HuH-7.5 (cell line): ENCODE results near the gene TMEM161B.
"Not testable (repeated sequence)": the region's sequence is repeated elsewhere in the genome, so short reads cannot be mapped to it uniquely, and the experiment has no call there.

Experiments used
- DNase-seq: peaks from one replicate; pipeline ENCODE4 v3.0.0; 2011; ENCODE audit warnings: low spot score

TMEM161B gene

DNA sequence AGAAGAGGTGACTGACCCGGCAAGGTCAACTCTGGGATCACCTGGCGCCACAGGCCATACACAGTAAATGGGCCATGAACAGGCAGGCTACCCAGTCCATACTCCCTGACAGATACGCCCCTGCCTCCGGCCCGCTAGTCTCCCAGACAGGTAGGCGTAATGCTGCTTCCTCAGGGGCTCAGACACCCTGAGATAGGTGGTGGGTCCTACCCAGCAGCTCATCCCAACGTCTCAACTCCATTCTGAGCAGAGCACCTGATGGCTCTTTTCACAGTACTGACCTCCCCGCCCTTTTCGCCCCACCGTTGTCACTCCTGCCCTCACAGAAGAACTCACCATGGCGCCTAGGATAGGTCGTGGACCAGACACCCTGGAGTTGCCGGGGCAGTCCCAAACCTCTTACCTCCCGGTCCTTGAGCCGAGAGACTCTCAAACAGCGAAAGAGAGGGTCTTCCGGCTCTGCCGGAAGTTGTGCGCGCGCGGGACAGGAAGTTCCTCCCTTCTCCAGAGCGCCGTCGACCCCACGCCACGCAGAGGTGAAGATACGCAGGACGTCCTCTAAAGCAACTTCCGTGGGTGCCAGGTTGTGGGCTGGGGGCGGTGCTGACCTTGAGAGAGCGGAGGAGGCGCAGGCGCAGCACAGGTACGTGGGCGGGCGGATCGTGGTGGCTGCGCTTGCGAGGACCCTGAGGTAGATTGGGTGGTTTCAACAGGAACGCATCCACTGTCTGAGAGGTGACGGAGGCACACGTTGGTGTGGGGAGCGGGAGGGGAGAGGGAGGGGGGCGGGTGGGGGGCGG is at the start of gene TMEM161B:
Gene TMEM161B (minus strand): TSS at position 461 of the 800 bp plus-strand sequence. CDS start 122 bp downstream, at position 339.
- DNase-seq = peak; percentile 52

DNA sequence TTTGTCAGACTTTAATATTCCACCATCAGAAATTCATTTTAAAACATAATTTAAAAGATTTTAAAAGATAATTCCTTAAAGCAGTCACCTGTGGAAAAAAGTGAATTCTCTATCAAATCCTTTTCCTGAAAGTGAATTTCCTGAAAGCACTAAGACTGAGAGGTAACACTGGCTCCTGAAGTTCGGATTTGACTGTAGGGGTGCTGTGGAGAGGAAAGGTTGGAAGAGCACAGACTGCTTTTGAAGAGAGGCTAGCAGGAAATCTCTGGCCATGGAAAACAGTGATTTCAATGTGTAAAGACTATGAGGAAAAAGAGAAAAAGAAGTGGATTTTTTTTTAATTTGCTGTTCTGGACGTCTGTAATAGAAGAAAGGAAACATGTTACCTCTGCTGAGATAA is 35.7 kb upstream of the TMEM161B start:
- DNase-seq = no peak

DNA sequence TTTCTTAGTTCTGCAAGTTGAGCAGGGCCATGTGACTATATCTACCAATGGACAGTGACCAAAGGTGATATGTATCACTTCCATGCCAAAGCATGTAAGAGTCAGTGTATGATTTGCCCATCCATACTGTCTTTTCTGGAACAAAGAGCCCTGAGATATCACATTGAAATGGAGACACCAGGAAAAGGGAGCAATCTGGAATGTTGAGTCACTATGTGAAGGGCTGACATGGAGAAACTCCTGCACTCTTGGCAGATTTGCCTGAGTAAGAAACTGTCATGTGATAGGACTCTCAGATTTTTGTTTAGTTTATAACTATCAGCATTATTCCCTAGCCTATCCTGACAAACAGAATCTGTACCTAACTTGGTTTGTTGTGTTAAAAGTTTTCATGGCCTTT is 29.8 kb upstream of the TMEM161B start:
- no peak for DNase-seq

GRCh38 chr5:88290801-88291200 is 22.2 kb upstream of the TMEM161B start:
- no peak for DNase-seq

DNA sequence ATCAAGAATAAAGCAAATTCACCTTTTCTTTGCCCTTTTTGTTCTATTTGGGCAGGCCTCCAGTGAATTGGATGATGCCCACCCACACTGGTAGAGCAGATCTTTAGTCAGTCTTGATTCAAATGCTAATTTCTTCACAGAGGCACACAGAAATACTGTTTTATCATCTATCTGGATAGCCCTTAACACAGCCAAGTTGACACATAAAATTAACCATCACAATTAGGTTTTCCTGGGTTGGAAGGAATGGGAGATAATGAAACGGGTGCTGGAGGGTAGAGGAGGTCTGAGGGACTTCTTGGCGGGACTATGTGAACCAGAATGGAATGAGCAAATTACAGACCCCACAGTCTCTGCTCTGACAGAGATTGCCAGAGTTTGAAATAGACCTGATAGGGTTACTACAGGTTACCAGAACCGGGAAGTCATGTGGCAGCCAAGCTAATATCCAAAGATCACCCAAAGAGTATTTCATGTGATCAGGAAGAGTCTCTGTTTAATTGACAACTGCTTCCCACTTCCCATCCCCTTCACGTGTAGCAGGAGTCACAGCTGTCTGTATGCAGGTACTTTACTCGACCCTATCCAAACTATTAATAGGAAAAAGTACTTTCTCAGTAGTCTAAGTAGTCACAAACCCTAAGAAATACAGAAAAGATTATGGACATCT is 20.0 kb upstream of the TMEM161B start:
- DNase-seq = no peak

GRCh38 chr5:88287846-88288527 is 19.3 kb upstream of the TMEM161B start:
- no peak for DNase-seq

GRCh38 chr5:88287302-88287701 is 18.7 kb upstream of the TMEM161B start:
- no peak for DNase-seq

DNA sequence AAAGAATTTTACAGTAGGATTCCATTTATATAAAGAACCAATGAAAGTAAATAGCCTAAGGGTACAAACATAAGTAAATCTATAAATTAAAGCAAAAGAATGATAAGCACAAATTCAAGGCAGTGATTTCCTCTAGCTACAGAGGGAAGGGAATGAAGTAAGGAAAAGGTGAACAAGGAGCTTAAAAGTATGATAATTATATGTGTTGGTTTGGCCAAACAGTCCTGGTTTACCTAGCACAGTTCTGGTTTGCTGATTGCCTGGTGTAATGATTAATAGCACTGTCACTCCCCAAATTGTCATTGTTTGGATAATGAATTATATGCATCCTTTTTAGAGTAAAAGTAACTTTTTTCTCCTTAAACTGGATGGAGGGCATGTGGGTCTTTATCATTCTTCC is 15.0 kb upstream of the TMEM161B start:
- DNase-seq = no peak

- no peak for DNase-seq
Observed at GRCh38 chr5:88281322-88281721, 12.7 kb upstream of the TMEM161B start.

DNA sequence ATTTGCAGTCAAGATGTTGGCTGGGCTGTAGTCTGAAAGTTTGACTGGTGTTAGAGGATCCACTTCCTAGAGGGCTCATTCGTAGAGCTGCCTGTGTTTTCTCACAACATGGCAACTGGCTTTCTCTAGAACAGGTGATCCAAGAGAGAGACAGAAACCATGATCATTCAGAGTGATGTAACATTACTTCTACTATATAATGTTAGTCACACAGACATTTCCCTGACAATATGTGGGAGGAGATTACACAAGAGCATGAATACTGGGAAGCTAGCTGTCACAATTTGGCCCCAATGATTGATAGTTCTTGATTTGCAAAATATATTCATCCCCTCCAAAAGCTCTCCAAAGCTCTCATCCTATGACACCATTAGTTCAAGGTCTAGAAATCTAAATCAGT is 10.9 kb upstream of the TMEM161B start:
- no peak for DNase-seq

DNA sequence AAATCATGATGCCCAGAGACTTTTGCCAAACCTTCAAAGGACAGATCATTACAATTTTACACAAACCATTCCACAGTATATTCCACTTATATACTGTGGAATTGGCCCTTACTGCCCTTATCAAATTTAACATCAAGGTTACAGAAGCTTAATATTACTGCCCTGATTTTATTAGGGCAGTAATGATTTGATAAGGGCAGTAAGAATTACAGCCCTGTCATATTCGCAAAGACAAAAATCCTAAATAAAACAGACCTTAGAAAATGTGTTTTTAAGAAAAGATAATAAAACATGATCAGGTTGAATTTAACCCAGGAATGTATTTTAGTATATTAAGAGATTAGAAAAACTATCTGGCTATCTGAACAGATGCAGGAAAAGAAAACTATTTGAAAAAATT is 7.7 kb upstream of the TMEM161B start:
- no peak for DNase-seq

DNA sequence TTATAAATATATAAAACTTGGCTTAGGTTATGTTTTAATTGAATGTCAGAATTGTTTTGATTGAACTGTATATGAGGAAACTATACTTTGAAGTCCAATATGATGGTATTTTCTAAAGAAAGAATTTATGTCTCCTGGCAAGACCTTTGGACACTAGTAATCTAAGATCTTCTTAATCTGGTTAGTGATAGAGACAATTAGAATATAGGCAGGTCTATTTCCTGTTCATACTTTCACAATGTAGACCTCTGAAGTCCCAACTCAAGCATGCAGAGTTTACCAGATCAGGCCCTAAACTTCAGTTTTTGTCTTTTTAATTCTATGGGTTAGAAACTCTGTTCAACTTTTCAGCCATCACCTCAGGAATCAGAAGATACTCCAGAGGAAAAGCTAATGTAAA is 6.9 kb upstream of the TMEM161B start:
- DNase-seq = no peak

GRCh38 chr5:88269222-88269771 is 652 bp upstream of the TMEM161B start:
- peak; percentile 5 for DNase-seq

GRCh38 chr5:88264565-88264964 is 4.1 kb downstream of the TMEM161B start:
- not testable (repeated sequence) for DNase-seq

DNA sequence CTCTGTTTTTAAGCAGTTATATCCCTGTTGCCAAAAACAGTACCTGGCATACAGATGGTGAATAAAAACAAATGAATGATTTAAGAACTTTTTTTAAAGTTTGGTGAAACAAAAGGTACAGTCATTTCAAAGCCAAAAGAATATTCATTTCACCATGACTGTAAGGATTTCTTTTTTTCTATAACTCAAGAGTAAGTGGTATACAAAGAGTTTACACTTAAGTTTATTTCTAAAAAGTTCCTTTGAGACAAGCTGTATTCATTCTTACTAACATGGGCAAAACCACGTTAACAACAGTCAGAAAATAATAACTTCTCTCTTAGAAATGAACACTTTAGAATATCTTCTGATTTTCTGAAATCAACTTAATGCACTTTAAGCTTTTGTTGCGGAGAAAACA is 5.3 kb downstream of the TMEM161B start:
- DNase-seq = no peak

DNA sequence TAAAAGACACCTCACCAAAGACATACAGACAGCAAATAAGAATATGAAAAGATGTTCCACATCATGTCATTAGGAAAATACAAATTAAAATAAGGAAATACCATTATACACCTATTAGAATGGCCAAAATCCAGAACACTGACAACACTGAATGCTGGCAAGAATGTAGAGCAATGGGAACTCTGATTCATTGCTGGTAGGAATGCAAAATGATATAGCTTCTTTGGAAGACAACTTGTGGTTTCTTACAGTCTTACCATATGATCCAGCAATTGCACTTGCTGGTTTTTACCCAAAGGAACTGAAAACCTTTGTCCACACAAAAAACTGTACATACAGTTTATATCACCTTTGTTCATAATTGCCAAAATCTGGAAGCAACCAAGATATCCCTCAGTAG is 6.5 kb downstream of the TMEM161B start:
- no peak for DNase-seq

DNA sequence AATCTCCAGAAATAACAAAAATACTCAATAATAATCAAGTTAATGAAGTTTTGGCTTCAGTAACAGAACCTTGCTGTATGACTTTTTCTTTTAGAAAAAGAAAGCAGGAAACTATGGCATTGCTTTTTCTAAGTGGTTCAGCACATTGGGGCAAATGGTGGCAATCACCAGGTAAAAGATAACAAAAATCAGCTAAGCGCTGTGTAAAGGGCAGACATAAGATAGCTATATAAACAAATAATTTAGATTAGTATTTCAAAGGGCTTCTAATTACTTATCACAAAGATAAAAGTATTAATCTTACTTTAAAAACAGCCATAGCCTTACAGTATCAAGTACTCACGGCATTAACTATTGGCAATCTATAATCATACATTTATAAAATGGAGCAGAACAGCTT is 10.0 kb downstream of the TMEM161B start:
- no peak for DNase-seq

DNA sequence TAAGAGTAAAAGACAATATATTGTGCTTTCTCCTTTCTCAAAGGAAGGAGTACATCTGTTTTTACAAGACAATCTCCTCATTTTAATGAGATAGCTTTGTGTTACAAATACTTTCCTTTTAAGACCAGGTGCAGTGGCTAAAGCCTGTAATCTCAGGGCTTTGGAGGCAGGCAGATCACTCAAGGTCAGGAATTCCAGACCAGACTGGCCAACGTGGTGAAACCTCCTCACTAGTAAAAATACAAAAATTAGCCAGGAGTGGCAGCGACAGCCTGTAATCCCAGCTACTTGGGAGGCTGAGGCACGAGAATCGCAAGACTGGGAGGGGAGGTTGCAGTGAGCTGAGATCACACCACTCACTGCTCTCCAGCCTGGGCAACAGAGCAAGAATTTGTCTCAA is 11.8 kb downstream of the TMEM161B start:
- no peak for DNase-seq

GRCh38 chr5:88256037-88256436 is 12.6 kb downstream of the TMEM161B start:
- no peak for DNase-seq

DNA sequence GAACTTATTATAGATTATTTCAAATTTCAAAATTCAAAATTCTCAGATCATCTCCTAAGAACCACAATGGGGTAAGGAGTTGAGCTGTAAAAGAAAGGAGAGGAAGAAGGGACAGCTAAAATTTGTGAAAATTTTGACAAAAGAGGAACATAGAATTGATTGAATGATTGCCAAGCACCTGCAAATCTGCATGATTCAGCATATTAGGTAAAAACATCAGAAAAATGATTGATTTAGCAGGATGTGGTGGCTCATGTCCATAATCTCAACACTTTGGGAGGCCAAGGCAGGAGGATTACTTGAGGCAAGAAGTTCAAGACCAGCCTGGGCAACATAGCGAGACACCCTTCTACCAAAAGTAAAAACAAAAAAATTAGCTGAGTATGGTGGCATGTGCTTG is 14.3 kb downstream of the TMEM161B start:
- DNase-seq = no peak

GRCh38 chr5:88251048-88251711 is 17.5 kb downstream of the TMEM161B start:
- DNase-seq = no peak

- DNase-seq = no peak
Observed at GRCh38 chr5:88250010-88250409, 18.6 kb downstream of the TMEM161B start.
